Peyer's patch (tissue), 4 donors: ENCODE data around the gene C1R. TPM values are rescaled to one million over a fixed set of nuclear protein-coding genes. Genes with fewer than 3 reads are reported as not detected.

Source experiments
- DNase-seq, 3 donors: peaks; one replicate each; pipeline ENCODE4 v3.0.0-alpha.2; 2017 to 2019
- H3K27ac ChIP-seq, 4 donors: fragments of 200-600 bp; sonication (generic); one replicate each; pipeline ENCODE4 v1.5.1; 2016 to 2019
- H3K27me3 ChIP-seq, 2 donors: fragments of 200-600 bp; sonication (generic); one replicate each; pipeline ENCODE4 v1.5.1; 2019
- H3K36me3 ChIP-seq, 3 donors: fragments of 200-600 bp; sonication (generic); one replicate each; pipeline ENCODE4 v1.5.1; 2016 to 2019
- H3K4me1 ChIP-seq, 4 donors: fragments of 200-600 bp; sonication (generic); one replicate each; pipeline ENCODE4 v1.5.1; 2016 to 2019
- H3K4me3 ChIP-seq, 4 donors: fragments of 200-600 bp; sonication (generic); 1 replicate in 3 of 4; 2 replicates in 1 of 4; pipeline ENCODE4 v1.5.1; 2016 to 2019; ENCODE audit warnings: mild to moderate bottlenecking in 1 of 4
- H3K9me3 ChIP-seq, 4 donors: fragments of 200-600 bp; sonication (generic); one replicate each; pipeline ENCODE4 v1.5.1; 2016 to 2019; ENCODE audit warnings: mild to moderate bottlenecking in 1 of 4
- POLR2A ChIP-seq, 2 donors: fragments of 450-650 bp; IDR thresholded peaks; one replicate each; pipeline ENCODE4 v1.5.1; 2017; ENCODE audit warnings: antibody characterized with exemption in 2 of 2, mild to moderate bottlenecking in 2 of 2, moderate library complexity in 2 of 2
- total RNA-seq, 4 donors: library from RNA; depleted of rRNA; stranded (reverse); fragments of >200 nt; gene quantifications; one replicate each; pipeline ENCODE4 v1.1.0, GENCODE V29; 2016
- TF ChIP-seq, protein P1 (sequence below), 6 experiments: fragments of 450-650 bp in 4 of 6; fragments of 200-600 bp in 2 of 6; sonication (generic) in 1 of 6; IDR thresholded peaks; one replicate each; pipeline ENCODE4 v1.5.1; 2017 to 2019; ENCODE audit warnings: antibody characterized with exemption in 6 of 6, mild to moderate bottlenecking in 3 of 6, moderate library complexity in 1 of 6

The C1R gene
- total RNA-seq, 4 donors from 2014 or later = 27.5 to 151 (median 125) TPM

DNA sequence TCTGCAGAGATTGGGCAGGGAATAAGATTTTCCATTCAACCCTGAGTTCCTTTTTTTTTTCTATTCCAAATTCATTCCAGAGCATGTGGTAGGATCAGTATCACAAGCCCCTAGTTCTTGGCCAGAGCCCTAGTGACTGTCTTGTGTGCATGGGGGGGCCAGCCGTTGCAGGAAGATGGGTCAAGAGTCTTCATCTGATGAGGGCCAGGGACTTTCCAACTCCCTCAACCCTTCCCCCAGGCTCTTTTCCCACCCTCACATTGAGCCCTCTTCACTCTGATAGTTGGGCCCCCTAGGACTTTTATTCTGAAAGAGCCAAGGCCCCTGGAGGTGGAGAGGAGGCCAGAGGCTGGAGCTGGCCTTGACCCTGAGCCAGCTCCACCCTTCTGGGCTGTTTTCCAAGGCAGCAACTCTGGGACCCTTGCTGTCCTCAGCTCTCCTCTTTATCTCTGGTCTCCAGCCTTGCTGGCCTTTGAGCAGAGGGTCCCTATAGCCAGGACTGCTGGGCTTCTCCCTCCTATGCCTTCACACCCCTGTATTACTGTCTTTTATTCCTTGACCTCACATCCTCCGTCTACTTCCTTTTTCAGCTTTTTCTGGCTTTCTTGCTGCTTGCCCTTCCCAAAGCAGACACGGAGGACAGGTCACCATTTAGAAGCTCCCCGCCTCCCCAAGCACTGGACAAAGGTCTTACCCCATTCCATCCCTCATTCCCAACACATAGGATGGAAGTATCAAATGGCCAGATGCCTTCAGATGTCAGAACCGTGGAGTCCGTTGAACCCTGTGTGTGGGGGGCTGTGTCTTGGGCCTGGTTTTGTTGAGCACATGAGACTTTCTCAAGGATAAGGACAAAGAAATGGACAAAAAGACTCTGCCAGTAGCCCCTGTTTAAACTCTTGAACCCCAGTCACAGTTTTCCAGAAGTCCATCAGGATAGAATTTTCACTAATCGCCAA is 30.8 kb upstream of the C1R start:
- Histone ChIP-seq H3K27ac (peak overlapping the region in 1 of 4 donors; percentile 19), H3K27me3 (no peaks in the 10 kb centered on the region), H3K9me3 (no peaks in the 10 kb centered on the region), H3K4me3 (no peak overlapping the region), H3K4me1 (peaks cover 0 to 10% (median 0%) of the 10 kb centered on the region in 4 donors), H3K36me3 (no peaks in the 10 kb centered on the region)
- DNase-seq = no peak
- no peak for TF ChIP-seq POLR2A (IDR thresholded peaks at IDR 0.05)
- TF ChIP-seq, protein P1, sequence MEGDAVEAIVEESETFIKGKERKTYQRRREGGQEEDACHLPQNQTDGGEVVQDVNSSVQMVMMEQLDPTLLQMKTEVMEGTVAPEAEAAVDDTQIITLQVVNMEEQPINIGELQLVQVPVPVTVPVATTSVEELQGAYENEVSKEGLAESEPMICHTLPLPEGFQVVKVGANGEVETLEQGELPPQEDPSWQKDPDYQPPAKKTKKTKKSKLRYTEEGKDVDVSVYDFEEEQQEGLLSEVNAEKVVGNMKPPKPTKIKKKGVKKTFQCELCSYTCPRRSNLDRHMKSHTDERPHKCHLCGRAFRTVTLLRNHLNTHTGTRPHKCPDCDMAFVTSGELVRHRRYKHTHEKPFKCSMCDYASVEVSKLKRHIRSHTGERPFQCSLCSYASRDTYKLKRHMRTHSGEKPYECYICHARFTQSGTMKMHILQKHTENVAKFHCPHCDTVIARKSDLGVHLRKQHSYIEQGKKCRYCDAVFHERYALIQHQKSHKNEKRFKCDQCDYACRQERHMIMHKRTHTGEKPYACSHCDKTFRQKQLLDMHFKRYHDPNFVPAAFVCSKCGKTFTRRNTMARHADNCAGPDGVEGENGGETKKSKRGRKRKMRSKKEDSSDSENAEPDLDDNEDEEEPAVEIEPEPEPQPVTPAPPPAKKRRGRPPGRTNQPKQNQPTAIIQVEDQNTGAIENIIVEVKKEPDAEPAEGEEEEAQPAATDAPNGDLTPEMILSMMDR (IDR thresholded peaks at IDR 0.05) = no peak

DNA sequence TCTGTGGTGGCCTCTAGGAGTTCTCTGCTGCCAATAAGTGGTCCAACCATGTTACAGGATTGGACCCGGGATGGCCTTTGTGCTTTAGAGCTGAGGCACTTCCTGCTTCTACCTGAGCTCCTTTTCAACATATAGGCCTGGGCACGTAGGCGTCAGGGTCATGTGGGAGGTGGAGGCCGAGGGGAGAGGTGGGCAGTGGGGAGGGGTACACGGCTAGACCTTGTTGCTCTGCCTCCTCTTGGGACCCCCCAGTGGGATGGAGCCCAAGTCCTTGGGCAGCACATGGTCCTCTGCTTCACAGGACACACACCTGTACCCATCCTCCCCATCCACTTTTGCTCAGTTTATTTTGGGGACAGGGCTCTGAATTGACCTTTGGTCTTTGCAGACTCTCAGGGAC is 29.1 kb upstream of the C1R start:
- H3K9me3 ChIP-seq = no peaks in the 10 kb centered on the region
- H3K27ac ChIP-seq = no peak overlapping the region
- H3K4me1 ChIP-seq = peaks cover 0 to 10% (median 0%) of the 10 kb centered on the region in 4 donors
- peaks cover 0 to 4% (median 0%) of the 10 kb centered on the region in 3 donors for H3K36me3 ChIP-seq
- TF ChIP-seq POLR2A (IDR thresholded peaks at IDR 0.05) = no peak
- DNase-seq = no peak
- no peak overlapping the region for H3K4me3 ChIP-seq
- H3K27me3 ChIP-seq = no peaks in the 10 kb centered on the region

DNA sequence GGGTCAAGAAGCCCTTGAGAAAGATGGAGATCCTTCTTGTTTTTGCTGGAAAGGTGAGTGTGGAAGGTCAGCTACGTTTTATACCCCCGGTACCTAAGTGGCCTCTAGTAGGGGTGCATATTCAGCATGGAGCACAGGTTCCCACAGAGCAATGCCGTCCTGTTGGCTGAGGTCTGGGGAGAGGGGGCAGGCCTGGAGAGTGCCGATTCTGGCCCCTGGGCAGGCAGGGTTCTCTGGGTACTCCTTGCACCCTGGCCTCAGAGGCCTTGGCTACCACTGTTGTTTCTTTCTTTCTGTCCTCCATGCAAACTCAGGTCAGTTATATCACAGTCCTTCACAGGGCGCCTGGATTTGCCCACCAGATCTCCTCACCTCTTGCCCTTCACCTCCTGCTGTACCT is 27.9 kb upstream of the C1R start:
- H3K9me3 ChIP-seq = no peaks in the 10 kb centered on the region
- no peak for DNase-seq

DNA sequence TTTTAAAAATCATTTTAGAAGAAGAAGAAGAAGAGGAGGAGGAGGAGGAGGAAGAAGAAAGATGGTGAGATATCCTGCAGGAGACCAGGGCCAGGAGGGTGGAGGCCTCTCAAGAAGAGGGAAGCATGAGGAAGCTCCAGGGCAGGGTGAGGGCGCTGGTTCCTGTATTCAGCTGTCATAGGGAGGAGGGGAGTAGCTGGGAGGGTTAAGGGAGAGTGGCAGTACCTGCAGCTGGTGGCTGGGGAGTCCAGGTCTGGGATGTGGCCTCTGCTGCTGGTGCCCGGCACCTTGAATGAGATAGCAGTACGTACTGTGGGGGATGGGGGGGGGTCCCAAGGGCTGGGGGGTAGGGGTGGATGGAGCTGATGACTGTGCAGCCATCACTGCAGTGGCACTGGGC is 26.6 kb upstream of the C1R start:
- H3K36me3 ChIP-seq = peaks cover 0 to 12% (median 0%) of the 10 kb centered on the region in 3 donors
- H3K27me3 ChIP-seq = no peaks in the 10 kb centered on the region
- no peak overlapping the region for H3K27ac ChIP-seq
- no peaks in the 10 kb centered on the region for H3K9me3 ChIP-seq
- H3K4me3 ChIP-seq = no peak overlapping the region
- TF ChIP-seq, protein P1 (IDR thresholded peaks at IDR 0.05) = no peak
- no peak for TF ChIP-seq POLR2A (IDR thresholded peaks at IDR 0.05)
- DNase-seq = peak in 1 of 3 donors; percentile 29
- peaks cover 0 to 10% (median 0%) of the 10 kb centered on the region in 4 donors for H3K4me1 ChIP-seq

More for the DNA sequence above, 27.9 kb upstream of the C1R start:
- no peak for TF ChIP-seq POLR2A (IDR thresholded peaks at IDR 0.05)
- TF ChIP-seq, protein P1 (IDR thresholded peaks at IDR 0.05) = no peak
- no peak overlapping the region for H3K27ac ChIP-seq
- H3K27me3 ChIP-seq = no peaks in the 10 kb centered on the region
- peaks cover 0 to 8% (median 0%) of the 10 kb centered on the region in 3 donors for H3K36me3 ChIP-seq
- peaks cover 0 to 10% (median 0%) of the 10 kb centered on the region in 4 donors for H3K4me1 ChIP-seq
- H3K4me3 ChIP-seq = no peak overlapping the region

DNA sequence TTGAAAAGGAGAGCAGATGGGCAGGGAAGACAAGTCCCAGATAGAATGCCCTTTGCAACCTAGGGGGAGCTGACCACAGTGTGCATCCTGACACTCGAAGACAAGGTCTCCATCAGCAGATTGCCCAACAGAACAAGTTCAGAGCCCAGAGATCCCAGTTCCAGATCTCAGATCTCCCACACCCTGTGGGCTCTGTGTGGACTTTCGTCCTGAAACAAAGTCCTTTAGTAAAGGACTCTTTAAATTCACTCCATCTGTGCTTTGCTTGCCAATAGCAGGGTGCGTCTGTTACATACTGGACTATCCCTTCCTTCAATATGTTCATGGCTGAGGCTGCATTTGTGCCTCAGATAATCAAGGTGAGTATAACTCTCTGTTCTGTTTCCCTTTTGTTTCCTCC is 25.4 kb upstream of the C1R start:
- peak in 1 of 3 donors; percentile 44 for DNase-seq
- no peak overlapping the region for H3K4me3 ChIP-seq
- peak in 1 of 2 donors; percentile 25 for TF ChIP-seq POLR2A (IDR thresholded peaks at IDR 0.05)
- TF ChIP-seq, protein P1 (IDR thresholded peaks at IDR 0.05) = no peak
- H3K4me1 ChIP-seq = peaks cover 0 to 7% (median 3%) of the 10 kb centered on the region in 4 donors
- peaks cover 0 to 12% (median 0%) of the 10 kb centered on the region in 3 donors for H3K36me3 ChIP-seq
- H3K9me3 ChIP-seq = no peaks in the 10 kb centered on the region
- H3K27me3 ChIP-seq = no peaks in the 10 kb centered on the region
- H3K27ac ChIP-seq = peak overlapping the region in 2 of 4 donors; percentile 16 to 45

DNA sequence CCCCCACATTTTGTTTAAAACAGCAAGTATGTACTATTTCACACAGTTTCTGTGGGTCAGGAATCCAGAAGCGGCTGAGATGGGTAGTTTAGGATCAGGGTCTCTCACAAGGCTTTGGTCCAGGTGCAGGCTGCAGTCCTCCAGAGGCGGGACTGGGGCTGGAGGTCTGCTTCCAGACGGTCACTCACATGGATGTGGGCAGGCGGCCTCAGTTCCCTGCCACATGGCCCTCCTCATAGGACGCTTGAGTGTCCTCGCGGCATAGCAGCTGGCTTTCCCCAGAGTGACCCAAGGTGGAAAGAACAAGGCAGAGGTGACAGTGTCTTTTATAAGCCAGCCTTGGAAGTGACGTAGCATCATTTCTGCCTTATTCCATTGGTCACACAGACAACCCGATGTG is 24.7 kb upstream of the C1R start:
- peak in 1 of 3 donors; percentile 33 for DNase-seq
- peaks cover 0 to 12% (median 0%) of the 10 kb centered on the region in 3 donors for H3K36me3 ChIP-seq
- H3K4me1 ChIP-seq = peaks cover 0 to 7% (median 2%) of the 10 kb centered on the region in 4 donors

More for the DNA sequence above, 24.7 kb upstream of the C1R start:
- Histone ChIP-seq H3K9me3 (no peaks in the 10 kb centered on the region), H3K27me3 (no peaks in the 10 kb centered on the region), H3K4me3 (no peak overlapping the region), H3K27ac (no peak overlapping the region)
- no peak for TF ChIP-seq POLR2A (IDR thresholded peaks at IDR 0.05)
- TF ChIP-seq, protein P1 (IDR thresholded peaks at IDR 0.05) = no peak
